ENCODE measurements around the gene RNASEH1. TPM values are rescaled to one million over a fixed set of nuclear protein-coding genes. Genes with fewer than 3 reads are reported as not detected.

Gene RNASEH1
- total and polyA plus RNA-seq, 2 of the 4 experiments (the other 2 are of a cell fraction), result 23.5 to 23.7 TPM

- Histone ChIP-seq H2BK5ac (ENCODE audit: low read depth, low read length, poor library complexity, severe bottlenecking) (no peak overlapping the region), H3K4me2 (ENCODE audit: low read depth, low read length) (no peak overlapping the region), H3K14ac (replicated peaks; ENCODE audit: low read depth, low read length) (no peak overlapping the region), H4K5ac (ENCODE audit: low read depth, low read length) (no peak overlapping the region), H2BK20ac (ENCODE audit: low read depth, low read length) (no peak overlapping the region), H2BK15ac (ENCODE audit: low read depth, low read length) (no peak overlapping the region), H3K27me3 (ENCODE audit: control insufficient read depth, insufficient read depth, low read length) (no peaks in the 10 kb centered on the region), H3K18ac (ENCODE audit: low read depth, low read length) (no peak overlapping the region), H4K91ac (ENCODE audit: insufficient read depth, low read depth, low read length) (no peak overlapping the region), H2AFZ (replicated peaks; ENCODE audit: low read length, poor library complexity) (no peak overlapping the region), H3K4me1 (ENCODE audit: control insufficient read depth, insufficient read depth, low read length) (peaks cover 2% of the 10 kb centered on the region), H3K79me1 (ENCODE audit: low read depth in 1 of 2, low read length in 2 of 2) (peaks cover 2 to 15% of the 10 kb centered on the region in 2 experiments; a peak in 2 of 4 replicates), H3K9me3 (ENCODE audit: control insufficient read depth, insufficient read depth, low read length) (no peaks in the 10 kb centered on the region), H3K27ac (ENCODE audit: insufficient read depth, low read length) (no peak overlapping the region), H4K8ac (ENCODE audit: low read depth in 2 of 2, low read length in 2 of 2) (peak overlapping the region; percentile 69 to 96), H3K9me1 (ENCODE audit: insufficient read depth, low read length) (0 out of 2 replicates have a peak, but pooled peaks cover 3% of the 10 kb centered on the region), H3K23ac (ENCODE audit: low read depth, low read length) (no peak overlapping the region), H2AK9ac (replicated peaks; ENCODE audit: low read depth, low read length, poor library complexity) (no peak overlapping the region), H2AK5ac (ENCODE audit: low read depth, low read length) (no peak overlapping the region), H3K56ac (ENCODE audit: extremely low read depth, insufficient read depth, low read length) (no peak overlapping the region), H3K4me3 (ENCODE audit: insufficient read depth, low read depth, low read length) (no peak overlapping the region), H3K36me3 (ENCODE audit: control insufficient read depth, insufficient read depth, low read length) (peaks cover 18% of the 10 kb centered on the region), H3K9ac (ENCODE audit: low read depth, low read length) (no peak overlapping the region), H4K20me1 (ENCODE audit: insufficient read depth, low read length) (peaks cover 38% of the 10 kb centered on the region), H3K4ac (ENCODE audit: low read depth, low read length) (no peak overlapping the region), H2BK120ac (ENCODE audit: low read depth, low read length) (no peak overlapping the region)
- dilution Hi-C loops (cut with HindIII; ENCODE audit: low sequenced_read_pairs, unreplicated experiment) (no loop called here), in situ Hi-C loops (cut with MboI; ENCODE audit: low sequenced_read_pairs) (no loop called here), intact Hi-C loops (cut with micrococcal nuclease) (no loop called here)
- ATAC-seq (ENCODE audit: low read depth) (no peak), DNase-seq (no peak)
- no peak for TF ChIP-seq RAD21 (IDR thresholded peaks at IDR 0.05; ENCODE audit: low read length)
- TF ChIP-seq SMC3 (IDR thresholded peaks at IDR 0.05; ENCODE audit: low read depth, low read length), result no peak
- TF ChIP-seq ELK1 (IDR thresholded peaks at IDR 0.05; ENCODE audit: borderline replicate concordance, low read depth, low read length), result no peak
- TF ChIP-seq CEBPB (IDR thresholded peaks at IDR 0.05; ENCODE audit: low read depth, low read length), result no peak
- TF ChIP-seq USF2 (IDR thresholded peaks at IDR 0.05; ENCODE audit: low read depth, low read length), result no peak
- TF ChIP-seq RFX5 (IDR thresholded peaks at IDR 0.05; ENCODE audit: low read depth, low read length), result no peak
- no peak for TF ChIP-seq FOS (IDR thresholded peaks at IDR 0.05; ENCODE audit: low read depth, low read length)
- TF ChIP-seq CHD1 (IDR thresholded peaks at IDR 0.05; ENCODE audit: low read depth, low read length), result no peak
- no peak for TF ChIP-seq CTCF (conservative IDR thresholded peaks at IDR 0.05; ENCODE audit: low read depth, low read length)
- TF ChIP-seq RCOR1 (IDR thresholded peaks at IDR 0.05; ENCODE audit: insufficient replicate concordance, low read length), result no peak
- TF ChIP-seq POLR2A (IDR thresholded peaks at IDR 0.05; ENCODE audit: low read depth, low read length), result no peak
- TF ChIP-seq NFE2L2 (IDR thresholded peaks at IDR 0.05; ENCODE audit: low read depth, low read length), result no peak
- no peak for TF ChIP-seq MXI1 (IDR thresholded peaks at IDR 0.05; ENCODE audit: borderline replicate concordance, low read depth, low read length)
- TF ChIP-seq BHLHE40 (IDR thresholded peaks at IDR 0.05; ENCODE audit: low read depth, low read length), result no peak
- no peak for TF ChIP-seq MAZ (IDR thresholded peaks at IDR 0.05; ENCODE audit: borderline replicate concordance, low read depth, low read length)
- no peak for TF ChIP-seq MAFK (IDR thresholded peaks at IDR 0.05; ENCODE audit: low read depth, low read length)
- ChIA-PET CTCF (interaction anchor here (0.7 kb wide), 1 partner anchor 11 kb away, joined by 3 read pairs; no protein-coding TSS in a partner anchor), POLR2A (ENCODE audit: unreplicated experiment) (no interaction called here)
- 85% methylated on average over 5 of the region's 11 CpGs; no CpG with 5 or more reads in 1 of the 2 experiments for WGBS, 2 experiments (ENCODE audit: extremely low coverage in 2 of 2, insufficient read length in 1 of 2)
- no TSS peak for BruUV-seq (replicated peaks)
Observed at GRCh38 chr2:3574155-3574554, 16.0 kb upstream of the RNASEH1 start.
